GM18873 (cell line): ENCODE data around the gene ACOT8.
"Not testable (repeated sequence)": the region's sequence is repeated elsewhere in the genome, so short reads cannot be mapped to it uniquely, and the experiment has no call there.

Experiments
- ATAC-seq: cut with Tn5 transposase; IDR thresholded peaks from one replicate; pipeline ENCODE4 v1.9.1; 2021; ENCODE audit warnings: mild to moderate bottlenecking, moderate library complexity, moderate number of reproducible peaks; ENCODE audit not compliant: unreplicated experiment, low FRiP score

The ACOT8 gene

GRCh38 chr20:45798935-45799642 is 58.1 kb downstream of the ACOT8 start:
- ATAC-seq = no peak

- not testable (repeated sequence) for ATAC-seq
Measured at GRCh38 chr20:45797955-45798354, 59.2 kb downstream of the ACOT8 start.

- ATAC-seq = not testable (repeated sequence)
Measured at GRCh38 chr20:45797510-45797909, 59.7 kb downstream of the ACOT8 start.

GRCh38 chr20:45796337-45797065 is 60.7 kb downstream of the ACOT8 start:
- ATAC-seq = no peak

GRCh38 chr20:45792317-45793118 is 64.7 kb downstream of the ACOT8 start:
- no peak for ATAC-seq
